ENCODE results near the gene SPHKAP. TPM values are rescaled to one million over a fixed set of nuclear protein-coding genes. Genes with fewer than 3 reads are reported as not detected.
A peak's percentile ranks its signal among the peaks of the same experiment; 100 is the strongest.
"Not testable (repeated sequence)": the region's sequence is repeated elsewhere in the genome, so short reads cannot be mapped to it uniquely, and the experiment has no call there.

Gene SPHKAP
- total RNA-seq, 1 donor from 2014 or later, result not detected

DNA sequence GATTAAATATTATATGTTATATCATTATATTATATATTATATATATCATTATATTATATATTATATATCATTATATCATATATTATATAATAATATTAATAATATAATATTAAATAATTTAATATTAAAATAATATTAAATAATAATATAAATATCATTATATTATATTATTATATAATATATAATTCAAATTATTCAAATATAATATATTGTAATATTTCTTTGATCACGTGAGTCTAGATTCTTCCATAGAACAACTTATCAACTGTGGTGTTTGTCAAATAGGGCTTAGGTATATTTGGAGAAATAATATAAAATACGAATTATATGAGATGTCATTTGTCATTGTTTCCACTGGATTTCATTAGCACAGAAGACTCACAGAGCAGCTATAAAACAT, 77.3 kb downstream of the SPHKAP start:
- DNase-seq (ENCODE audit: low read depth in 2 of 2), result no peak

DNA sequence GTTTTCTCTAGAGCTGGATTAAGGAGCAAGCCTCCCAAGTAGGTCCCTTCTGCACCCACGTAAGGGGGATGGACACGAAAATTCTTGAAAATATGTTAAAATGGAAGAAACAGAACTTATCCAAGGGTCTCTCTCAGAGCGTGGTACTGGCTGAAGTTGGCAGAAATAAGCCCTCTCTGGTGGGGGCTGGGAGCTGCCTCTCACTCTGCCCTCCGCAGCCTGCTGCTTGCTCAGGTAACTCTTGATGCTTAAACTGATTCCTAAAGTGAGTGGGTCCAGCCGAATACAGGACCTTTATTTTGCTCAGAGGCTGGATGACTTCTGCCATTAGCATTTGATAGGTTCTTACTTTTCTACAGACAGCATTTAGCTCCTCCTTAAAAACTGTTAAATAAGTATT, 78.1 kb downstream of the SPHKAP start:
- no peak for DNase-seq (ENCODE audit: low read depth in 2 of 2)

DNA sequence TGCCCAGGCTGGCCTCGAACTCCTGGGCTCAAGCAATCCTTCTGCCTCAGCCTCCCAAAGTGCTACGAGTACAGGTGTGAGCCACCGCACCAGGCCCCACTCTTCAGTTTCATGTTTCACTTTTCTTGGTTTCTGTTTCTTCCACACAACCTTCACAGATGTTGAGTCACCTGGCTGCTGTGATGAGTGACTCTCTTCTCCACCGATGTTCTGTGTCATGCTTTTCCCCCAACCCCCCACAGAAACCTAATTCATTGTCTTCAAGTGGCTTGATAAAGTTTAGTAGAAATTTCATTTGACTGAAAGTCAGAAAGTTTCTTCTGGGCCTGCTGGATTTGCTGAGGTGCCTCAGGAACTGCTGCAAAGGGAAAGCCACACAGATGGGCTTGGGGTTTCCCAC, 78.5 kb downstream of the SPHKAP start:
- DNase-seq (ENCODE audit: low read depth in 2 of 2), result no peak

DNA sequence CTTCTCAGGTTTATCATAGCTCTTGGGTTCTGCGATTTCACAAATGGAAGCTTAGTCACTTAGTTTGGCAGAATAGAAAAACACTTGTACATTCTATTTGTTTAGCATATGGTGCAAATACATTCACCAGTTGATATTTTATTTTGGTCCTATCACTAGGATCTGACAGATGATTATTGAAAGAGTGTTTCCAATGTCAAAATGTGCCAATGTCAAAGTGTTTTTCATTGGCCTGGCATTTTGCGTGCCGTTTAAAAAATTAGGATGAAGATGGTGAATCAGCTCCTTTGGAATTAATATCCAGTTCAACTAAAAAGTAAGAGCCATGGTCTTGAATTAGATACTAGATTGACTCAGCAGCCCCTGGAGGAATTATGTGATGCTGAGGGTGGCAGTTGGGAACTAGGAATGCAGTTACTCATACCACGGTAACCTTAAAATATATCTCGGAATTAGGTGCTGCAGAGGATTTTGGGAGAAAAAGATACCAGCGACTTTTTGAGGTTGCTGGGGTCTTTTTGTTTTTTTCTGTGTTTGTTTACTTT, 87.0 kb downstream of the SPHKAP start:
- no peak for DNase-seq (ENCODE audit: low read depth in 2 of 2)

DNA sequence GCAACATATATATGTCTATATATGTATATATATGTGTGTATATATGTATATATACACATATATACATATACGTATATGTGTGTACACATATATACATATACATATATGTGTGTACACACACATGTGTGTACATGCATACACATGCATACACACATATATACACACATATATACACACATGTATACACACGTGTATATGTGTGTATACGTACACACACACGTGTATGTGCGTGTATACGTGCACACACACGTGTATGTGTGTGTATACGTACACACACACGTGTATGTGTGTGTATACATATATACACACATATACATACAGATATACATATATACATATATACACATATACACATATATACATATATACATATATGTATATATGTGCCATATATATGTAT, 89.4 kb downstream of the SPHKAP start:
- DNase-seq (ENCODE audit: low read depth in 2 of 2), result no peak

DNA sequence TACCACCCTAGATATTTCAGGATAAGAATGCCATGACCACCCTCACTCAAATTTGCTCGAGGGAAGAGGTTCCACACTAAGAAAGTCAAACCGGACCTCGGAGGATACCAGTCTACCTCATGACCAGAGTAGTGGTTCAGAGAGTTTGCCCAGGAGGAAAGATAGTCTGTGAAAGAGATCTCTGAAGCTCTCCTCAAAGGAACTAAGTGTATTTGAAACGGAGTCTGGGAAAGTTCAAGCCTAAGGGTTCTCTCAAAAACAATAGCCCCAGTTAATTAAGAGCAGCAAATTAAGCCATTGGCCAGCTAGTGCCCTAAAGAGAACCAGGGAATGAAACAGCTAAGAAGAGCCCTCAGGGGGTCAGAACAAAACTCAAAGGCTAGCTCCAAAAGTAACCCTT, 94.9 kb downstream of the SPHKAP start:
- no peak for DNase-seq (ENCODE audit: low read depth in 2 of 2)

DNA sequence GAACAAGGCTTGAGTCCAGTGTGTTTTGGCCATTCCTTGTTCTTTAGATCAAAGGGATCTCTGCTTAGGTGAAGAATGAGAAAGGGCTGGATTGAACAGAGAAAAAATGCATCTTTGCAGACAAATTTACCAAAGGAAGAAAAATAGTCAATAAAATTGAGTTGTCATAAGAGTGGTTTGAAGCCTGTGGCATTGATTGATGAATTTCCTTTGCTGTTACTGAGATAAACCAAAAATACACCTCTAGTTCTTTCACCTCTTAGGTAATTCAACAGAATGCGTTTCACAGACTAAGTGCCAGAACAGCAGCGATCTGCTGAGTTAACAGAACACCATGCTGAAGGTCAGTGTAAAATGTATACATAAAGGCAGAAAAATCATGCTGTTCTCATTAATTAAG, 96.8 kb downstream of the SPHKAP start:
- no peak for DNase-seq (ENCODE audit: low read depth in 2 of 2)

DNA sequence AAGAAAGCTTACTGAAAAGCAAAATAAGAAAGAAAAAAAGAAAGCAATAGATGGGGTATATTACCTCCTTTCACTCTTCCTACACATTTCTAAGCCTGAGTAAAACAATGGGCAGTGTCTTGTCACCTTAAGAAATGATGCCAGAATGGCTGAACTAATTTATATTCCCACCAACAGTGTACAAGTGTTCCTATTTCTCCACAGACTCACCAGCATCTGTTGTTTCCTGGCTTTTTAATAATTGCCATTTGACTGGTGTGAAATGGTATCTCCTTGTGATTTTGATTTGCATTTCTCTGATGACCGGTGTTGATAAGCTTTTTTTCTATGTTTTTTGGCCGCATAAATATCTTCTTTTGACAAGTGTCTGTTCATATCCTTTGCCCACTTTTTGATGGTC, 98.4 kb downstream of the SPHKAP start:
- DNase-seq (ENCODE audit: low read depth in 2 of 2), result no peak

DNA sequence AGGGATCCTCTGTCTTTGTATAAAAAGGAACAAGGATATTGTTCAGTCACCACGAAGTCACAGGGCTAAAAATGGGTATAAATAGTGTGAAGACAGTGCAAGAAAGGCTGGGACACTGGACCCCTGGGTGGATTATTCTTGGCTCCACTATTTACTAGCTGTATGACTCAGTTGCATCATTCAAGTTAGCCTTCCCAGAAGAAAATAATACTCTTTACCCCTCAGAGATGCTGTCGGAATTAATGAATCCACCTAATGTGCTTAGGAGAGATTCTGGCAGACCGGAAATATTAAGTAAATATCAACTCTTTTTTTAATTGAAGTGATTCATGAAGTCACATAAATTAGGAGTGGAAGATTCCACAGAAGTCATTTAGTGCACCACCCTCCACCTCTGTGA, 98.9 kb downstream of the SPHKAP start:
- DNase-seq (ENCODE audit: low read depth in 2 of 2), result no peak

DNA sequence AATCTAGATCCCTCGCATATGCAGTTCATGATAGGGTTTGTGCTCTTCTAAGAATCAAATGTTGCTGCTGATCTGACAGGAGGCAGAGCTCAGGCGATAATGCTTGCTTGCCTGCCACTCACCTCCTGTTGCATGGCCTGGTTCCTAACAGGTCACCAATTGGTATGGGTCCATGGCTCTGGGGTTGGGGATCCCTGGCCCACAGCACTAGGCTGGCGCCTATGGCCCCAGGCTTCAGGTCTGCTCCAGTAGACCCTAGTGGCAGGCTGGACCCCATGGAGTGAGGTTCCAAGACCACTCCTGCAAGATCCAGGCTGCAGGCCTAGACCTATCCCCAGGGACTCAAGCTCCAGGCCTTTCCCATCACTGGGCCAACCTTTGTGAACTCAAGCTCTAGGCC, 102.3 kb downstream of the SPHKAP start:
- no peak for DNase-seq (ENCODE audit: low read depth in 2 of 2)

DNA sequence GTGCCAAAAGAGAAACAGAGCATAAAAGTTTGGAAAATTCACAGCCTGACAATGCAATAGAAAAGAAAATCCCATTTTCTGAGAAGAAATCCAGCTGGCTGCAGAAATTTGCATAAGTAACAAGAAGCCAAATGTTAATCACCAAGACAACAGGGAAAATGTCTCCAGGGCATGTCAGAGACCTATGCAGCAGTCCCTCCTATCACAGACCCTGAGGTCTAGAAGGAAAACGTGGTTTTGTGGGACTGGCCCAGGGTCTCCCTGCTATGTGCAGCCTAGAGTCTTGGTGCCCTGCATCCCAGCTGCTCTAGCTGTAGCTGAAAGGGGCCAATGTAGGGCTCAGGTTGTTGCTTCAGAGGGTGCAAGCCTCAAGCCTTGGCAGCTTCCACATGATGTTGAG, 104.8 kb downstream of the SPHKAP start:
- not testable (repeated sequence) for DNase-seq (ENCODE audit: low read depth in 2 of 2)

DNA sequence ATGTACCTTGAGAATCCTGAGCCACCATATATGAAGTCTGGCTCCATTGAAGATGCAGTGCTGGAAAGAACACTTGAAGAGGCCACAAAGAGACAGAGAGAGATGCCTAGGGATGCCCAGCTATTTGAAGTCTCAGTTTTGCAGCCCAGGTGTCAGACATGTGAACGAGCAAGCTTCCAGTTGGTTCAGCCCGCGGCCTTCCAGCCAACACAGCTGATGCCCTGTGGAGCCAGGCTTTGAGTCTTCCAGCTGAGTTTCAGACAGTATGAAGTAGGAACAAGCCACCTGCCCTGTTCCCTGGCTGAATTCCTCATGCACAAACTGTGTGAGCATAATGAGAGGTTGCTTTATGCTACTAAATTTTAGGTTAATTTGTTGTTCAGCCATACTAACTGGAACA, 108.8 kb downstream of the SPHKAP start:
- DNase-seq (ENCODE audit: low read depth in 2 of 2), result no peak

DNA sequence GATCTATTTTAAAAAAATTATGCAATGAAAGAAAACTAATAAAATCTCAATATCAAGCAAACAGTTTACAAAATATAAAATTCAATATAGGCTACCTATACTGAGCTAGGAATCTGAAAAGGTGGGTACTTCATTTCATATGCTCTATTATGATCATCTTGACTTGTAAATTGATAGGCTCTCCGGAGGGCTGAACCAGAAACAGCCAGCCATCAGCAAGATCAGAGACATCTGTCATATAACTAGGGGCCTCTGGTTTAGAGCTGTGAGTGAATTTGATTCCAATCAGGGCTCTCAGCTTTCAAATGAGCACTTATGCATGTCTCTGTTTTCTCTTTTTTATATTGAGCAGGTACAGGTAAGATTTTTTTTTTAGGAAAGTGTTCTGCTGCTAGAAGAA, 114.2 kb downstream of the SPHKAP start:
- no peak for DNase-seq (ENCODE audit: low read depth in 2 of 2)

DNA sequence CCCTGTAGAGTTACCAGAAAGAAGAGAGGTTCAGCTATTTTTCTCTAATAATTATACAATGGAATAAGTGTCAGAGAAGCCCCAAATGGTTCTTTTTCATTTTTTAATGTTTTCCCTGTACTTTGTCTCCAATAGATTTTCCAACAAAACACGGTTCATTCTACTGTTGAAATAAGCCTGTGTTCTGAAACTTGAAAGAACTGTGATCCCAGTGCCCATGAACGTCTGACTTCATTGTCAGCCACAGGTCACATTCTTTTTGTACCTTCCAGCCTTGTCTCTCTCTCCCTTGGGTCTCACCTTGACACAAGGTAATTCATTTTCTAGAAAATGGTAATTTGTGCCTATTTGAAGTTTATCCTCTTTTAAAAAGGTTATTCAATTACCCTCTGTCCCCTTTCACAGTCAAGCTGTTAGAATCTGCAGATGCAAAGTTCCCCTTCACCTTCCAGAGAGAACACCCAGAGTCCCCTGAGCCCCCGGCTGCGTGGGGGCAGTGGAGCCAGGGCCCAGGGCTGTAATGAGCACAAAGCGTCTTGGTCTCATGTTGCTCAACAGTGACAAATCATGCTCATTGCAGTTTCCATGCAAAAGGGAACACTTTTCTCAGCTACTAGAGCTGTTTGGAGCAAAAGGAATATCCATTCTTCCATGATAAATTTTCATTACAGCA, 115.2 kb downstream of the SPHKAP start:
- no peak for DNase-seq (ENCODE audit: low read depth in 2 of 2)

DNA sequence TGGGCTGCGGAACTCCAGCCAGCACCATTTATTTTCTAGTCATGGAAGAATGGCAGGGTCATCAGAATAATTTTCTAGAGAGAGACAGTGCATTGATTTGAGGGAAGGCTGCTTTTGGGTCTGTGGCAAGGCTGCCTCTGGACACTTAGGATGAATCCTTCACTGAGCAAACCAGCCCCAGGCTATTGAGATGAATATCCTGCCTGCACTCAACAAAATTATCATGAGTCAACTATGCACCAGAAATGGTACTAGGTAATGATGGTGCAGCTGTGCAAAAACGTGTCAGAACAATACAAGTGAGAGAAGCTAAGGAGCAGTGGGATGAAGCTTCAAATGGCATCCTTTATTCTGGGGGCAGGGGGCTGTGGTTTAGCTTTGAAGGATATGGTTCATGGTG, 115.8 kb downstream of the SPHKAP start:
- no peak for DNase-seq (ENCODE audit: low read depth in 2 of 2)

DNA sequence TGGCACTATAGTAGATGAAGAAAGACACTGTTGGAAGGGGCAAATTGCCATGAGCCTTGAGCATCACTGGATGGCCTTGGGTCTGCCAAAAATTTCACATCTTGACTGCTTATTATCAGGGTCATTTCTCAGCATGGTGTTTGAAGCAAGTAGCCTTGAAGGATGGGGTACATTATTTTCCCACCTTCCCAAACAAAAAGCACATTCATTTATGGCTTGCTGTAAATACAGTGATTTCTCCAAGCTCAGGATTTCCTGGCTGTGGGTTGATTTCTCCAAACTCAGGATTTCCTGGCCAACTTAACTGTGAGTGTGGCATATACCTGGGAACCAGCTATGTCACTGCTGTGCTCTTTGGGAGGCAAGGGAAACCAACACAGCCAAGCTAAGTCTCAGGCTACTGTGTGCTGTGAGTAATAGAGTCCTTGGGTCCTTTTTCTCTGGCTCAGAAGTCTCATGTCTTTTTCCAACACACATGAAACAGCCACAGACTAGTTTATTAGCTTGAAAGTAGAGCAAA, 116.6 kb downstream of the SPHKAP start:
- no peak for DNase-seq (ENCODE audit: low read depth in 2 of 2)

DNA sequence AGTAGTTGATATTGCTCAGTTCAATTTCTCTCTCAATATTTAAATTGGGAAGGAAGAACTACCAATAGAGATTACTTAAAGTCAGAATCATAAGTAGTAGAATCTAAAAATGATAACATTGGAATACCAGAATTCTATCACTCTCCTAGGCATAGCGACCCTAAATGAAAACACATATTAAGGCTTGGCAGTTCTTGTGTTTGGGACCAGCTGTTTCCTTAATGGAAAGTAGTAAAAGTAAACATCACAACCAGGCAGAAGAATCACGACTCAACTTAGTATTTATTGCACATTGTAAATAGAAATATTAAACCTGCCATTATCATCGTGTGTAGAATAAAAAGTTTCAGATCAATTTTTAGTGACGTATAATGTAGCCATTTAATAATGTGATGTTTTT, 117.5 kb downstream of the SPHKAP start:
- no peak for DNase-seq (ENCODE audit: low read depth in 2 of 2)

DNA sequence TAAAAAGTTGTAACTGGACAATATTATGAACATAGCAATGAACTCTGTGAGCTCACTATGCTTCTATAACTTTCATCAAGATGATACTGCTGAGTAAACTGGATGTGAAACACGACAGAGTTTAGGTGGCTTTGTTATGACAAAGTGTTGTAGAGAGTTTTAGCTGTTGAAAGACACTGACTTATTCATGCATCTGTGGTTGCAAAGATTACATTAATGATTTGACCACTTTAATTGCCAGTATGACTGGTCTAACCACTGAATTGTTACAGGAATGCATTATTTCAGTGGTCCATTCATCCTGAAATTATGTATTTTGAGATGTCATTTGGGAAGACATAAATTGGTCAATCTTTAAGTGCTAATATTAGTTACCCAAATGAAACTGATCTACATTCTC, 117.9 kb downstream of the SPHKAP start:
- no peak for DNase-seq (ENCODE audit: low read depth in 2 of 2)

DNA sequence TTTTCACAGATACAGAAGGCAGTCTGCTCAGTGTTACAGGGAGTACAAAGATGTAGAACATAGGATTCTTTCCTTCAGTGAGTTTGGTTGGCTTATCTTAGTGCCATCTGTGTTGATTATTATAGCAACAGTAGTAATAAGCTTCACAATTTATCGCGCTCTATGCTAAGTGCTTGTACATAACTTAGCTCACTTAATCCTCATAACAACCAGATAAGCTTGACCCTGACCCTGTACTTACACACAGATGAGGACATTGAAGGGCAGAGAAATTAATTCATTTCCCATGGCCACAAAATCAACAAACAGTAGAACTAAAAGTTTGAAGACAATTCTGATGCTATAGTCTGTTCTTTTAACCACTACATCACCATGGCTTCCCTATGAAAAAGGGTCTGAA, 121.8 kb downstream of the SPHKAP start:
- no peak for DNase-seq (ENCODE audit: low read depth in 2 of 2)

DNA sequence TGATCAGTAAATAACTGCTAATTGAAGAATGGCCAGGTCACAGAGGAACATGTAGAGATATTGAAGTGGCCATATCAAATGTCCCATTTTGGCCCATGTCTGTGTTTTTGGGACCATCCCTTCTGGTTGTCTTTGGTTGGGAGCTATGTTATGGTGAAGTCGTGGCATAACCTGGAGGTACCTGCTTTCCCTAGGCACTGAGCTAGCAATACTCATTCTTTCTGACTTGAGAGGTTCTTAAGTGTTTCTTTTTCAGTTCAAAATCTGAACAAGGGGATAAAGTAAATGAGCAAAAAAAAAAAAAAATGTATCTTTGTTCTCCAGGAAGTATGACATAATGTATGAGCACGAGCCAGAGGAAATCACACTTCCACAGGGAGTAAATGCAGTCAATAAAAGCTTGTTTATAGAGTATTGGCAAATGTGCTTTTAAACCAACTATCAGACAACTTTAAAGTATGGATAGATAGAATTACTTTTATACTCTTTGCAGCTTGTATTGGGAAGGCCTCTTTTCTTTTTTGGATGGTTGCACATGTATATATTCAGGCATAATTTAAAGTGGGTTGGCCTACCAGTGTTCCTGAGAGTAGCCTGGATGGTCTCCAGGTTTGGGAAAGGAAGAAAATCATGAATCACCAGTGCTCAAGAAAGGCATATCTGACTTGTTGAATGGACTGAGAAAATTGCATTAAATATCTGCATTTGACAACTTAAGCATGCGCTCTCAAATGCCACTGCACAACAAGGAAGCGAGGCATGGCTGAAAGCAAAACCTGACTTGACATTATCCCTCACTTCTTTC, 125.0 kb downstream of the SPHKAP start:
- DNase-seq (ENCODE audit: low read depth in 2 of 2), result no peak

DNA sequence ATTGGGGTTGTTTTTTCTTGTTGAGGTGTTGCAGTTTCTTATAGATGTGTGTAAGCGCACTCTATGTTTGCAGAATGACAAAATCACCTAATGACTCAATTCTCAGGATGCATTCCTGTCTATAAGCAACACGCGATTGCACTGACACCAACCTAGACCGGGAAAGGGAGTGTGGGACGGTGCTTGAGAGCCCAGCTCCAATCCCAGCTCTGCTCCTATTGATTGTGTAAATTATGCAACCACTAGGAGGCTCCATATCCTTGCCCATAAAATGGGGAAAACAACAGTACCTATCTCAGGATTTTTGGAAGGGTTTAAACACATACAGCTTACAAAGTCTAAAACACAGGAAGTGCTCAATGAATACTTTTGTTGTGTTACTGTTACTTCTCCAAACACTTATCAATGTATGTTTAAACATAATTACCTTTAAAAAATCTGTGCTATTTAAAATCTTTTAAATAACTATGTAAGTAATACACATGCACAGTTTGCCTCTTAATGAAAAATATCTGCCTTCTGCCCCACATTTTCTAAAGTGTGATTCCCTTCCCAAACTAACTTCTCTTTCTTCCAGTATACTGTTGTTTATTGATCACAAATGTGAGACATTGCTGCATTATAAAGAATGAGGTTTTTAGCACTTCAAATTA, 132.5 kb downstream of the SPHKAP start:
- peak; percentile 39 to 56 for DNase-seq (ENCODE audit: low read depth in 2 of 2)

DNA sequence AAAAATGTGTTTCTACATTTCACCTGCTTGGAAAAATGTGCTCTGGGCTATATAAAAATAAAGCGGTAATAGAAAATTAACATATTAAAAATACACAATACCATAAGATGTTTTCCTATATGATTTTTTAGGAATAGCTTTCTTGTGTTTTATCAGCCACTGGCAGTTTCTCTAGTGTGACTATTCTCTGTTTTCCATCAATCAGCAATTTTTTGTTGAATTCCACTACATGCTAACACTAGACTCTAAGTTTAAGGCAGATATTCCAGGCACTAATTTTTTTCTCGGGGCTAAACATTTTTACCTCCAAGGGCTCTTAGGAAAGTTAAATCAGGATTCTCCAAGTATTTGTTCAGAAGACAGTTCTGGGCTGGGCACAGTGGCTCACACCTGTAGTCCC, 140.5 kb downstream of the SPHKAP start:
- DNase-seq (ENCODE audit: low read depth in 2 of 2), result no peak
